Breast epithelium (tissue), 4 donors: Measurements from ENCODE around the gene PDCD11. TPM values are rescaled to one million over a fixed set of nuclear protein-coding genes. Genes with fewer than 3 reads are reported as not detected.

ENCODE experiments used
- DNase-seq, 2 donors: peaks; one replicate each; pipeline ENCODE4 v3.0.0-alpha.2; 2019; ENCODE audit warnings: low spot score in 2 of 2
- H3K27ac ChIP-seq, 2 donors: fragments of 200-600 bp; sonication (generic) in 1 of 2; one replicate each; pipeline ENCODE4 v1.5.1; 2016 to 2019; ENCODE audit warnings: mild to moderate bottlenecking in 1 of 2
- H3K27me3 ChIP-seq, 2 donors: fragments of 200-600 bp; sonication (generic) in 1 of 2; one replicate each; pipeline versions ENCODE4 v1.5.1 to v1.6.0; 2017 to 2019; ENCODE audit warnings: control low read depth in 1 of 2, mild to moderate bottlenecking in 1 of 2
- H3K36me3 ChIP-seq: fragments of 200-600 bp; one replicate; pipeline ENCODE4 v1.5.1; 2019
- H3K4me1 ChIP-seq, 2 donors: fragments of 200-600 bp; sonication (generic); one replicate each; pipeline ENCODE4 v1.5.1; 2016 to 2019; ENCODE audit warnings: control low read depth in 1 of 2
- H3K4me3 ChIP-seq, 3 donors: fragments of 200-600 bp; sonication (generic); 1 replicate in 2 of 3; 2 replicates in 1 of 3; pipeline ENCODE4 v1.5.1; 2016 to 2019; ENCODE audit warnings: mild to moderate bottlenecking in 3 of 3, moderate library complexity in 2 of 3
- H3K9me3 ChIP-seq, 2 donors: fragments of 200-600 bp; sonication (generic) in 1 of 2; one replicate each; pipeline ENCODE4 v1.5.1; 2016 to 2019; ENCODE audit warnings: control low read depth in 1 of 2
- POLR2A ChIP-seq: fragments of 450-650 bp; IDR thresholded peaks from one replicate; pipeline ENCODE4 v1.6.1; 2016; ENCODE audit warnings: antibody characterized with exemption, mild to moderate bottlenecking, moderate library complexity
- POLR2AphosphoS5 ChIP-seq, 3 donors: sonication (generic); formaldehyde crosslinking; IDR thresholded peaks; one replicate each; pipeline ENCODE4 v1.6.1; 2017; ENCODE audit warnings: antibody characterized with exemption in 3 of 3
- intact Hi-C: fragments of 100-400 bp; cut with DNase I; formaldehyde crosslinking; loops from one replicate; pipeline ENCODE4 v1.15.1; 2023; ENCODE audit warnings: low total_unique reads
- total RNA-seq, 3 donors: library from RNA; depleted of rRNA; stranded (reverse); fragments of >200 nt; gene quantifications; one replicate each; pipeline ENCODE4 v1.1.0, GENCODE V29; 2016
- TF ChIP-seq, protein P1 (sequence below), 3 donors: fragments of 450-650 bp; IDR thresholded peaks; one replicate each; pipeline ENCODE4 v1.5.1; 2016 to 2017; ENCODE audit warnings: antibody characterized with exemption in 3 of 3, mild to moderate bottlenecking in 3 of 3, moderate library complexity in 3 of 3

PDCD11 gene
- total RNA-seq, 3 donors from 2014 or later = 16.2 to 29.1 (median 24.9) TPM

DNA sequence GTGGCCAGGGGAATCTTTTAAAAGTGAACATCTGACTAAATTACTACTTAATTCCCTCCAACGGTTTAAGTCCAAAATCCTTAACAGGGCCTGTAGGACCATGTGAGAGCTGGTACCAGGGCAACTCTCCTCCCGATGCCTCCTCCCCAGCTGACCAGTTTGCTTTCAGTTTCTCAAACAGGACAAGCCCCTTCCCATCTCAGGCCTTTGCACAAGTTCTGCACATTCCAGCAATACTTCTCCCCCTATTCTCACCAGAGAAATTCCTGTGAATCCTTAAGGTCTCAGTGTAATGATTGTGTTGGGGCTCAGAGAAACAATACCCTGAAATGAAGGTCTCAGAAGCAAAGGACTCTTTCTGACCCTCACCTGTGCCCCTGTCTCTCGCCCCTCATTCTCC is 70.3 kb downstream of the PDCD11 start:
- Histone ChIP-seq H3K4me1 (no peaks in the 10 kb centered on the region), H3K4me3 (no peak overlapping the region), H3K27ac (no peak overlapping the region), H3K36me3 (no peaks in the 10 kb centered on the region), H3K27me3 (no peaks in the 10 kb centered on the region), H3K9me3 (no peaks in the 10 kb centered on the region)
- TF ChIP-seq, protein P1, sequence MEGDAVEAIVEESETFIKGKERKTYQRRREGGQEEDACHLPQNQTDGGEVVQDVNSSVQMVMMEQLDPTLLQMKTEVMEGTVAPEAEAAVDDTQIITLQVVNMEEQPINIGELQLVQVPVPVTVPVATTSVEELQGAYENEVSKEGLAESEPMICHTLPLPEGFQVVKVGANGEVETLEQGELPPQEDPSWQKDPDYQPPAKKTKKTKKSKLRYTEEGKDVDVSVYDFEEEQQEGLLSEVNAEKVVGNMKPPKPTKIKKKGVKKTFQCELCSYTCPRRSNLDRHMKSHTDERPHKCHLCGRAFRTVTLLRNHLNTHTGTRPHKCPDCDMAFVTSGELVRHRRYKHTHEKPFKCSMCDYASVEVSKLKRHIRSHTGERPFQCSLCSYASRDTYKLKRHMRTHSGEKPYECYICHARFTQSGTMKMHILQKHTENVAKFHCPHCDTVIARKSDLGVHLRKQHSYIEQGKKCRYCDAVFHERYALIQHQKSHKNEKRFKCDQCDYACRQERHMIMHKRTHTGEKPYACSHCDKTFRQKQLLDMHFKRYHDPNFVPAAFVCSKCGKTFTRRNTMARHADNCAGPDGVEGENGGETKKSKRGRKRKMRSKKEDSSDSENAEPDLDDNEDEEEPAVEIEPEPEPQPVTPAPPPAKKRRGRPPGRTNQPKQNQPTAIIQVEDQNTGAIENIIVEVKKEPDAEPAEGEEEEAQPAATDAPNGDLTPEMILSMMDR (IDR thresholded peaks at IDR 0.05) = no peak
- TF ChIP-seq POLR2A (no peak), POLR2AphosphoS5 (IDR thresholded peaks at IDR 0.05) (no peak)
- intact Hi-C loops = no loop called here
- no peak for DNase-seq

DNA sequence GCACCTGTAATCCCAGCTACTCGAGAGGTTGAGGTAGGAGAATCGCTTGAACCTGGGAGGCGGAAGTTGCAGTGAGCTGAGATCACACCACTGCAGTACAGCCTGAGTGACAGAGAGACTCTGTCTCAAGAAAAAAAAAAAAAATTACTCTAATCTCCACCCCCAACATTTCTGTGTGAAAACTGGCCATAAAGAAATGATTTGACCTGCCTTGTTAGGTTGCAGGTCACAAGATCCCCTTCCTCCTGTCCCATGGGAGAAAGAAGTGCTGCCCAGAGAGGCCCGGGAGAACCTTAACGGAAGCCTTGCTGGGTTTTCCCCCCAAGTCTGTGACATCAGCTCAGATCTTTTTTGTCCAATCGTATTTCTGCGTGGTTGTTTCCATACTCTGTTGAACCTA is 71.0 kb downstream of the PDCD11 start:
- no peak for TF ChIP-seq POLR2AphosphoS5 (IDR thresholded peaks at IDR 0.05)
- TF ChIP-seq, protein P1 (IDR thresholded peaks at IDR 0.05) = no peak
- TF ChIP-seq POLR2A = no peak
- DNase-seq = no peak
- no peaks in the 10 kb centered on the region for H3K36me3 ChIP-seq
- H3K27me3 ChIP-seq = no peaks in the 10 kb centered on the region
- no peak overlapping the region for H3K27ac ChIP-seq
- H3K4me3 ChIP-seq = no peak overlapping the region
- H3K4me1 ChIP-seq = no peaks in the 10 kb centered on the region
- intact Hi-C loops = no loop called here
- H3K9me3 ChIP-seq = no peaks in the 10 kb centered on the region

DNA sequence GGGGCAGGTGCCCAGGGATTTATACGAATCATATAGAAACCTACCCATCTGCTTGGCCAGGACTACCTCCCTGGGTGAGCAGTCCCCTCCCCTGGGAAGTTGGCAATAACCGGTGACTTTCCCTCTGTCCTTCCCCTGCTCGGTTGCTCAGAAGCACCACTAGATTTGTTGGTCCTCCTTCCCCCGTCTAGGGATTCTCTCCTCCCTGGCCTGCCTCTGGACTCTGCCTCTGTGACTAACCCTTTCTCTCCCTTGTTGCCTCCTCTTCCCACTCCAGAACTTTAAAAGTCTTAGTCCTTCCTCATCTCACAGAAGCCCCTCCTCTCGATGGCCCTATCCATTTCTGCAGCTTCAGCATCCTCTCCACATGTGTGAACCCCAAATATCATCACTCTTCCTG is 72.8 kb downstream of the PDCD11 start:
- intact Hi-C loops = no loop called here
- Histone ChIP-seq H3K4me1 (no peaks in the 10 kb centered on the region), H3K9me3 (no peaks in the 10 kb centered on the region), H3K4me3 (no peak overlapping the region), H3K27ac (no peak overlapping the region), H3K36me3 (no peaks in the 10 kb centered on the region), H3K27me3 (no peaks in the 10 kb centered on the region)
- DNase-seq = no peak
- TF ChIP-seq, protein P1 (IDR thresholded peaks at IDR 0.05) = no peak
- no peak for TF ChIP-seq POLR2AphosphoS5 (IDR thresholded peaks at IDR 0.05)
- no peak for TF ChIP-seq POLR2A

DNA sequence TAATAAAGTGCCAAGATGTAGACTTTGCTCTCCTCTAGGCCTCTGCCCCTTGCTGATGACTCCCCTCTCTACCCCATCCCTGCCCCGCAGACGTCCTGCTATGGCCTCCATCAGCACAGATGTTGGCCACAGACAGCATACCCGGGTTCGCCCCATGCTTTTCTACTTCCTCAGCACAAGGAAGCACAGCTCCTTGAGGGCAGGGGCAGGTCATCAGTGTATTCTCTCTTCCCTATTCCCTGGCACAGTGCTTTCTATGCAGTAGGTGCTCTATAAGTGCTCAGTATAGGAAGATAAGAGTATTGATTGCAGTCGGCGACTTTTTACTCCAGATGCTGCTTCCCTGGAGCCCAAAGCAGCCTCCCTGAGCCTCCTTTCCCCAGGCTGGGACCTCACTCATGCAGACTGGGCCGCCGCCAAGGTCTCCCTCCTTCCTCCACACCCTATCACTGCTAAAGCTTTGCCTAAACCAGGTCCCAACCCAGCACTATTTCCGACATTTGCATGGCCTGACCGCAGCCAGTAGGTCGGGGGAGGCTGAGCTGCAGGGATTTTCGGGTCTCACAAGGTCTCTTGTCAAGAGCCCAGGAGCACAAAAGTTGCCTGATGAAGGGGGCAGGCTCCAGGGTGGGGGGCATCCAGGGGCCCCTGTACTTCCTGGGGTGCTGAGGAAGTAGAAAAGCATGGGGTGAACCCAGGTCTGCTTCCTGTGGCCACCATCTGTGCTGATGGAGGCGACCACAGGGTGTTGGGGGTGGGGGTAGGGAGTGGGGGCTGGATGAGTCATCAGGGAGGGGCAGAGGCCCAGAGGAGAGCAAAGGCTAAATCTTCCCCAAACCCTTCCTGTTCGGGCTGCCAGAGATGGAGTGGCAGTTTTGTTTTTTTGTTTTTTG is 74.6 kb downstream of the PDCD11 start:
- intact Hi-C loops = no loop called here
- Histone ChIP-seq H3K9me3 (no peaks in the 10 kb centered on the region), H3K27me3 (no peaks in the 10 kb centered on the region), H3K4me1 (no peaks in the 10 kb centered on the region), H3K36me3 (no peaks in the 10 kb centered on the region), H3K4me3 (no peak overlapping the region), H3K27ac (peak overlapping the region in 1 of 2 donors; percentile 48)
- TF ChIP-seq POLR2A (no peak), POLR2AphosphoS5 (IDR thresholded peaks at IDR 0.05) (no peak)
- TF ChIP-seq, protein P1 (IDR thresholded peaks at IDR 0.05) = no peak
- peak in 1 of 2 donors; percentile 29 for DNase-seq

DNA sequence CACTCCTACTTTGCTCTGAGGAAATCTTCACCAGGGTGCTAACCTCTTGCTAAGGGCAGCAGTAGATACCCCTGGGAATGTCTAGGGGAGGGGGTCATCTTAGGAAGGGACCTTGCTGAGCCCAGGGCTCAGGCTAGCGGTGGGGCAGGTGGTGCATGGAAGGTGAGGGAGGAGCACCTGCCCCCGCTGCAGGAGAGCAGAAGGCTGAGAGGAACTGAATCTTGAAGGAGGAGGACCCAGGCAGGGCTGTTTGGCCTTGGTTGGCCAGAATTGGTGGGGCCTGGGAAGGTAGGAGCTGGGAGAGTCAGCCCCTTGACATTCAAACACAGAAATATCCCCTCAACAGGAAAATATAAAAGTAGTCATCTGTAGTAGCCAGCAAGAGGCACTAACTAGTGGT is 75.6 kb downstream of the PDCD11 start:
- H3K27ac ChIP-seq = peak overlapping the region in 1 of 2 donors; percentile 48
- H3K27me3 ChIP-seq = no peaks in the 10 kb centered on the region
- no peak for TF ChIP-seq POLR2AphosphoS5 (IDR thresholded peaks at IDR 0.05)
- no peak for TF ChIP-seq POLR2A
- TF ChIP-seq, protein P1 (IDR thresholded peaks at IDR 0.05) = no peak
- no peaks in the 10 kb centered on the region for H3K4me1 ChIP-seq
- no peak for DNase-seq
- intact Hi-C loops = no loop called here
- H3K36me3 ChIP-seq = no peaks in the 10 kb centered on the region
- no peaks in the 10 kb centered on the region for H3K9me3 ChIP-seq
- no peak overlapping the region for H3K4me3 ChIP-seq
